Measurements from ENCODE around the gene ENHO.

DNA sequence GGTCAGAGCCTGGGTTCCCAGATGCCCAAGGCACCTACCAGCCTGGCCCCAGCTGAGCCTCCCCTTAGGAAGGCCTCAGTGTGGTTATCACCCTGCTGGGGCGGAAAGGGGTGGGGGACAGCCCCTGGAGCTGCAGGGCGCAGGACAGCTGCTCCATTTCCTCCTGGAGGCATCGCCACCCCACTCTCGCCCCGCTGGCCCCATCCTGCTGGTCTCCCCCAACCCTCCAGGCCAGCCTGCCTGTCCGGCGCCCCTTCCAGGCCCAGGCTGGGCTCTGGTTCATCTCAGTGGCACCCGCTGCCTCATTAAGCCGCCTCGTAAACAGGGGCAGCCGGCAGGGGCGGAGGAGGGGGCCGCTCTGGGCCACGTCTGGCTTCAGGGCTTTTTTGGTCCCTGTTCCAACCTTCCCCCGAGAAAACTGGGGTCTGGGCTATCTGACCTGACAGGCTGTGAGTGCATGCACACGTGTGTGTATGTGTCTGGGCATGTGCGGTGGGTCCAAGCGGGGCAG is 30.8 kb upstream of the ENHO start:
- no peak for TF ChIP-seq POLR2A (IDR thresholded peaks at IDR 0.05)
- TF ChIP-seq, protein P1, sequence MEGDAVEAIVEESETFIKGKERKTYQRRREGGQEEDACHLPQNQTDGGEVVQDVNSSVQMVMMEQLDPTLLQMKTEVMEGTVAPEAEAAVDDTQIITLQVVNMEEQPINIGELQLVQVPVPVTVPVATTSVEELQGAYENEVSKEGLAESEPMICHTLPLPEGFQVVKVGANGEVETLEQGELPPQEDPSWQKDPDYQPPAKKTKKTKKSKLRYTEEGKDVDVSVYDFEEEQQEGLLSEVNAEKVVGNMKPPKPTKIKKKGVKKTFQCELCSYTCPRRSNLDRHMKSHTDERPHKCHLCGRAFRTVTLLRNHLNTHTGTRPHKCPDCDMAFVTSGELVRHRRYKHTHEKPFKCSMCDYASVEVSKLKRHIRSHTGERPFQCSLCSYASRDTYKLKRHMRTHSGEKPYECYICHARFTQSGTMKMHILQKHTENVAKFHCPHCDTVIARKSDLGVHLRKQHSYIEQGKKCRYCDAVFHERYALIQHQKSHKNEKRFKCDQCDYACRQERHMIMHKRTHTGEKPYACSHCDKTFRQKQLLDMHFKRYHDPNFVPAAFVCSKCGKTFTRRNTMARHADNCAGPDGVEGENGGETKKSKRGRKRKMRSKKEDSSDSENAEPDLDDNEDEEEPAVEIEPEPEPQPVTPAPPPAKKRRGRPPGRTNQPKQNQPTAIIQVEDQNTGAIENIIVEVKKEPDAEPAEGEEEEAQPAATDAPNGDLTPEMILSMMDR (IDR thresholded peaks at IDR 0.05), result no peak

Measured in adrenal gland (tissue), 5 donors.